Ammon's horn (tissue), 1 donor: Measurements from ENCODE around the gene ABLIM2.
"Not testable (repeated sequence)": the region's sequence is repeated elsewhere in the genome, so short reads cannot be mapped to it uniquely, and the experiment has no call there.

Source experiments
- DNase-seq: peaks from one replicate; pipeline ENCODE4 v3.0.0-alpha.2; 2016; ENCODE audit warnings: low spot score

The ABLIM2 gene

DNA sequence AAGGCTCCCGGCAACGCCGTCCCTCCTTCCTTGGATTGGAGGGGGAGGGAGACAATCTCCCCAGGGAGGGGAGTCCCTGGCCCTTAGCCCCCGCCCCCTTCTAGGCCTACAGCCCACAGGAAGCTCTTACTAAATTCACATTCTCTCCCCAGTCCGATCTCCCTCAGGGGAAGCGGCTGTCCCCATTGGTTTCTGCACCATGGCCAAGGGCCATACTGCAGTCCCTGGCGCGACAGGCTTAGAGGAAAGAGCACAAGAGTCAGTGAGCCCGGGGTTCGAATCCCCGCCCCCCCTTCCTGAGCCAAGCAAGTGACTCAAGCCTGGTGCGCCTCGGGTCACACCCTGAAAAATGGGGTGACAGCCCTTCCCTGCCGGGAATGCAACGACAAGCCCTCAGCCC lies 1.1 kb downstream of the ABLIM2 start:
- DNase-seq: no peak

DNA sequence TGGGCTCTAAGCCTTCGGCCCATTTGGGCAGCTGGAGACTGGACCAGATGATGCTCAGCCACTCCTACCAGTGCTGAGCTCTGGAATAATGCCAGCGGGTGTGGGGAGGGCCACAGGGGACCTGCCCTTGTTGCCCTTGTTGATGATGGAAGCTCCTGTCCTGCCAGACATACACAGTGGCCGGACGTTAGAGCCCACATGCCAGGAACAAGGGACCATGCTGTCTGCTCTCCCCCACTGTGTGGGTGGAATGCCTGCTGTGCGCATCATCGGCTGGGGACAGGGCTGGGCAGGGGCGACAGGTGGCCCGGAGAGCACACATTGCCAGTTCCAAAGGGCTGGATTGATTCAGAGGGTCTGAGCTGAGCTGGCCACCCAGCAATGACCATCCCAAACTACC lies 2.0 kb downstream of the ABLIM2 start:
- DNase-seq: no peak

DNA sequence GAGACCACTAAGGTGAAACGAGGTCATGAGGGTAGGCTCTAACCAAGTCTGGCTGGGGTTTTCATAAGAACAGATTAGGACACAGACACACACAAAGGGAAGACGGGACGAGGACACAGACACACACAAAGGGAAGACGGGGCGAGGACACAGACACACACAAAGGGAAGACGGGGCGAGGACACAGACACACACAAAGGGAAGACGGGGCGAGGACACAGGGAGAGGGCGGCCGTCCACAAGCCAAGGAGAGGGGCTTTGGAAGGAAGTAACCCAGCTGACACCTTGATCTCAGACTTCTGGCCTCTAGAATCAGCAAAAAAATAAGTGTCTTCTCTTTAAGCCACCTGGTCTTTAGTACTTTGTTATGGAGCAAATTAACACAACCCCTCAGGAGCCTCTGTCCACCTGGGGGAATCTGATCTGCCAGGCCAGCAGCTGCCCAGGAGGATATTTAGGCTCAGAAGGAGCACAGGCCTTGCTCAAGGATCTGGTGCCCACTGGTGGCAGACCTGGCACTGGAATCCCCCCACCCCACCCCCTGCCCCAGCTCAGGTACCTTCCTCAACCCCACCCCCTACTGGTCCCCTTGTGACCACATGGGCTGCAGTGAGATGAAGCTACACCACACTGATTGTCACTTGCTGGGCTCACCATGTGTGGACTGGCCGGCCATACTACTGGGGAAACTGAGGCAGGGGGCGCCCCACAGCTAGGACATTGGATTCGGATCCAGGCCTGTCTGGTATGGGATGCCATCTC lies 2.8 kb downstream of the ABLIM2 start:
- no peak for DNase-seq

DNA sequence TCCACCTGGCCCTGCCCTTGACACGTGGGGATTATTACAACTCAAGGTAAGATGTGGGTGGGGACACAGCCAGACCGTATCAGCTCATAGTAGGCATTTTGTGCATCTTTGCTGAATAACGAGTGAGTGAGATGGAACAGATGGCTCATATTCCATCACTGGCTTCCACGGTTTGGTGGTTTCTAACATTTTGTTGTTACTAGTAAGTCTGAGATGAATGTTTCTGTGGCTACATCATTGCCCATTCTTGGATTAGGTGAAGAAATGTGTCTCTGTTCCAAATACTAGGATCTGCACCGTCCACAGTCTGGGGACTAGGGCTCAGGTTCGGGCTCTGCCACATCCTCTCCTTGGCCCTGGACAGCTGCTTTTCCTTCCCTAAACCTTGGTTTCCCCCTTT lies 3.6 kb downstream of the ABLIM2 start:
- no peak for DNase-seq

DNA sequence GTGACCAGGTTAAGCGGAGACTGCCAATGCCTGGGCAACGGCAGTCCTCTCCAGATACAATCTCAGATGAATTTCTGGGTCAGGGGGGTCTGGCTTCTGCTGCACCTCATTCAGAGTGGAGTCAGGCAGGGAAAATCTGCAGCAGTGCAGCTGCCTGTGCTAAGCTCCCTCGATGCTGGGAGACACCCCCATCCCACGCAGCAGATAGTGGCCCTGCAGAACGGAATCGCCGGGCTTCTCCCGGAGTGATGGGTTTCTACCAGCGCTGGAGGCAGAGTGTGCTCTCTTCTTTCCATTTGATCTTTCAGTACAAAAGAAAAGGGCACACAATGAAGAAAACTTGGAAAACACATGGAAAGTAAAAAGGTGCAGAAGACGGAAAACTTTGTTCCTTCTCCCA lies 5.2 kb downstream of the ABLIM2 start:
- DNase-seq: no peak

DNA sequence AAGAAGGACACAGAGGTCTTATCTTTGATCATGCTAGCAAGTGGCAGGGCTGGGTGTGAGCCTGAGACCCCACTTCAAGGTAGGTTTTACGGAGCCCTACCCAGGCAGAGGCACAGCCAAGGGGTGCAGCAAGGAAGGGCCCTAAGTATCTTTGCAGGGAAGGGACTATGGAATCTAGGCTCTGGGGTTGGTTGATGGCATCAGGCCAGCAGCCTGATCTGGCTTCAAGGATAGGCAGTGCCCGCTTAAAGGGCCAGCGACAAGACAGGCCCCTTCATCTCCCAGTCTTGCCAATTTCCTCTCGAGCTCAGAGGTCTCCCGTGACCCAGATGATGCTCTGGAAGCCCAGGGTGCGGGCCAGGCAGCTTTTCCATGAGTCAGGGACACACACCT lies 5.8 kb downstream of the ABLIM2 start:
- DNase-seq: no peak

DNA sequence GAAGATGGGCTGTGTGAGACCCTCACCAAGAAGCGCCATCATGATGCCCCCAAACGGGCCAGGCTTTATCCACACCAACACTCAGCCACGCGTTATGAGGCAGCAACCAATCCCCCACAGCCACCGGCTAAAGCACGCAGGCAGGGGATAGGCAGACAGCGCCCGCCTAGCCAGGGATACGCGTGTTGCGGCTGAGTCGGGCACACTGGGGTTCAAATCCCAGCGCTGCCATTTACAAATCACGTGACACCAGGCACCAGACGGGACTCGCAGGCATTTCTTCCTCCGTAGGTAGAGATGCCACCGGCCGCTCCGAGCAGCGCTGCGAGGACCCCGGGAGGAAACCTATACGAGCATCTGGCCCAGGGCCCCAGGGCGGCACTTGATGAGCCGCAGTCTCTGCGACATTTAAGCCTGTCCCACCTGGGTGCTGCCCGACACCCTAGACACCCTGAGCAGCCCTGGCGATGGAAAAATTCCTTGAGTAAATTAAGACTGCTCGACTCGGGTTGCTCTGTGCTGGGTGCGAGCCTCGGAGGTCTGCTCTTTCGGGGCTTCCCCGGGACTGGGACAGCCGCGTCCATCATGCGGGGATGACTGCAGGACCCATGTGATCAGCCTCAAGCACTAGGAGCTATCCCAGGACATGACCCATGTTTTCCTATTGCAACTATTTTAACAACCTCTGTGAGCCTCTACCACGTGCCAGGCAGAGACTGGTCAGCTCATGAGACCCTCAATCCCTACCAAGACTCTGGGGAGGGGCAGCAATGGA lies 6.3 kb downstream of the ABLIM2 start:
- DNase-seq: no peak

DNA sequence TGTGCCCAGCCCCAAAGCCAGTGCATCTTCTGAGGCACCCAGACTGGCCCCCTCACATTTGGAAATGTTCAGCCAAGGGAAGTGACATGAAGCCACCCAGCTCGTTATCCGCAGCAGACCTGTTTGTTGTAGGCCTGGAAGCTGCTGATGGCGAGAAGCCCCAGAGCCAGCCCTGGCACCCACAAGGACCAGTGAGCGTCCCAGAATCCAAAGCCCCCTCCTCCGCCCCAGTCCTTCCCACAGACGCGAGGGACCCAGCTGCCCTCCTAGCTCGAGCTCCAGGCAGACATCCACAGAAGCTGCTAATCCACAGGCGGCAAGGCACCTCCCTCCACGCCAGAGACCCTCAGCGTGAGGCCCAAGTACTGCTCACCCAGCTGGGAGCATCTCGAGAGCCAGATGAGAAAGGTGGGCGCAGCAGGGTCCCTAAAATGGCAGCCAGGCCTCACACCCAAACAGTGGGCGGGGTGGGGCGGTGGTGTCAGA lies 7.4 kb downstream of the ABLIM2 start:
- no peak for DNase-seq

DNA sequence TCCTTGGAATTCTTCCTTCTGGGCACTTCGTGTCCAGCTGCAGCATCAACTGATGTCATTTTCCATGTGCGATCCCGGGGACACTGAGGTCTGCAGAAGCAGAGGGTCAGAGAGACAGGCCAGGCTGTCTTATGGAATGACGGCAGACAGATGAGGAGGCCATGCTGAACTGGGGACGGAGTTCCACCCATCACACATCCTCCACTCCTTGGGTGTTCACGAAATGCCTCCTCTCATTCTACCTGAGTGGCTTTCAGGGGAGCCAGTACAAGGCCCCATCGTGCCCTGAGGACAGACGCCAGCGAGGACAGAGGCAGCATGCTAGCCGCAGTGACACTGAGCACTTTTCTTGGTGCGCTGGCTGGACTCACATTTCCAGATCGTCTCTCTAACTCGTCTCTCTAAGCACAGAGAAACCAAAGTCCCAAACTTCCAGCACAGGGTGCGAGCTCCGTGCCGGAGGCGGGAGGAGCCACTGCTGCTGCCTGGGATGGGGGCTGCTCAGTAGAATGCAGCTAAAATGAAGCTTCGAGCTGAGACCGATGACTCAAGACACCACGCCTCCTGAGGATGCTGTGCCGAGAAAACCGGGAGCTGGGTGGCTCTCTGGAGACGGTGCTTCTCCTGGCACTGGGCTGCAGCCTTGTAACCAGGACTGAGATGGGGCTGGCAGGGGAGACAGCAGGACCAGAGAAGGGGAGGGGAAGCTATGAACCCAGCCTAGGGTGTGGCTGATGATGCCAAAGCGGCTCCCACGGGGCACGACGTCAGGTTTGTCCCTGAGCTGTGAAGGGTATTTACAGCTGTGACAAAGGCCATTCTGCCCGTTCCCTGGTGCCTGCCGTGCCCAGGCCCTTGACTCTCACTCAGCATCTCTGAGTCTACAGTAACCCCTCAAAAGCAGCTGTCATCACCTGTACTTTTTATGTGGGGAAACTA lies 8.2 kb downstream of the ABLIM2 start:
- DNase-seq: no peak

DNA sequence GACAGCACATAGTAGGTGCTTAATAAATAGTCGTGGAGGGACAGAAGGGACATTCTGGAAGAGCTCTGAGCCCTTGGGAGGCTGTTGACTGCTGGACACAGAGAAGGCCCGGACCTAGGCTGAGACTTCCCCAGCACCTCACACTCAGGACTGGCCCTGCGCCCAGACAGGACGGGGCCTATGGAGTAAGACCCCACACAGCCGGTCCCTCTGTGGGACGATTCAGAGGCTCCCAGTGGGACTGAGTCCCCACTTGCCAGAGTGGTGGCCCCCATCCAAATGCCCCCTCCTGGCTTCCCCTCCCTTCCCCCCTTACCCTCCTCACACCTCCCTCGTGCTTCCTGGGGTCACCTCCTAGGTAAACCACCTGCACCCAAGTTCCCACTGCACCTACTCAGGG lies 8.9 kb downstream of the ABLIM2 start:
- DNase-seq: no peak

DNA sequence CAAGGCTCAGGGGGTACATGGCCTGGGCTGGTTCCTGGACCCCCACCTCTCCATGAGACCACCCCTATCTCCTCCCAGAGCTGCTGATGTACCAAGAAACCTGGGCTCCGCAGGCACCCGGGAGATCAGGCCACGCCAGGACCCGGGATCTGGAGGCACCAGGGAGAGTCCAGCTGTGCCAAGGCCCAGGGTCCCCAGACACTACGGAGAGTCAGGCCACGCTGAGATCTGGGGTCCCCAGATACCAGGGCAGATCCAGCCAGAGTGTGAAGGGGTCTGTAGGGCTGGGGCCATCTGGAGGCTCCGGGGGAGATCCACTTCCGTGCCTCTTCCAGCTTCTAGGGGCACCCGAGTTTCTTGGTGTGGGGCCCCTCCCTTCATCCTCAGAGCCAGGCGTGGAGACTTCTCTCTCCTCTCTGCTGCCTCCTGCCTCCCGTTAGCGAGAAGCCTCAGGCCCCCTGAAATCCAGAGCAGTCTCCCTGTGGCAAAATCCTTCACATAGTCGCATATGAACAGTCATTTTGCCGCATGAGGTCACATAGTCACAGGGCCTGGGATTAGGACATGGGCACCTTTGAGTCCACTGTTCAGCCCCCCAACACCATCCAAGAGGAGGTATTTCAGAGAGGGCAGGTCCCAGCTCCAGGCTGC lies 9.7 kb downstream of the ABLIM2 start:
- DNase-seq: no peak

DNA sequence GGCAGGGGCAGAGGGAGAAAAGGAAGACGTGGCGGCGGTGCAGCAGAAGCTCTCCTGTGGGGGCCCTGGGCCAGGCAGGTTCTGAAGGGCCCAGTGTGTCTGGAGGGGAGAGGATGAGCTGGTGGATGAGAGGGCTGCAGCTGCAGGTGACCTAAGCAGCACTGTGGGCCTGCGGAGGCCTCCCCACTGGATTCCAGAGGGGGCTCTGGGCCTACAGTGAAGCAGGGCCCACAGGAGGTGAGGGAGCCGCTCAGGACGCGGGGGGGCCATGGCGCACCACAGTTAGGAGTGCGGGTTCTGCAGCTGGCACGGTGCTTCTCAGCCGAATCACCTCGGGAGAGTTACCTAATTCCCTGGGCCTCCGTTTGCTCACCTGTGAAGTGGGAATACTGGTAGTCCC lies 10.5 kb downstream of the ABLIM2 start:
- no peak for DNase-seq

DNA sequence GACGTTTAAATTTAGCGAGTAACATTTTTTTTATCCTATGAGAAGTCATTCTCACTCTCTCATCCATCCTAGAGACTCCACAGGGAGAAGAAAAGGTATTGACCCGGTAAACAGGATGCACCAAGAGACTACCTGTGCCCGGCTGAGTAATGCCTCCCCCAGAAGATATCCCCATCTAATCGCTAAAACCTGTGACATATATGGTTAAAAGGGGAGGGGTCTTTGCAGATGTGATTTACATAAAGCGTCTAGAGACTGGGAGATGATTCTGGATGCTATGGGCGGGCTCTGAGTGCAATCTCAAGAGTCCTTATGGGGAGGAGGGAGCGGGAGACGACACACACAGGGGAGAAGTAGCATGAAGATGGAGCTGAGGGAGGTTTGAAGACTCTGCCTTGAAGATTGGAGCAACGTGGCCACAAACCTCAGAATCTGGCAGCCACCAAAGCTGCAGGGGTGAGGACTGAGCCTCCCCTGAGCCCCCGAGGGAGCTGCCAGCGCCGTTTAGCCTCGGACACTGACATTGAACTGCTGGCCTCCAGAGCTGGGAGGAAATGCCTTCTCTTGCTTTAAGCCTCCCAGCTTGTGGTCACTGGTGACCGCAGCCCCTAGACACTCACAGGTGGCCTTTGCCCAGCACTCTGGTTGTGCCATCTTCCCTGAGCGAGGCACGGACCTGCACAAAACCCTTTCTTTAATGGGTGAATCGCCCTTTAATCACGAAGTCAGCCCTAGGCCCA lies 11.2 kb downstream of the ABLIM2 start:
- no peak for DNase-seq

DNA sequence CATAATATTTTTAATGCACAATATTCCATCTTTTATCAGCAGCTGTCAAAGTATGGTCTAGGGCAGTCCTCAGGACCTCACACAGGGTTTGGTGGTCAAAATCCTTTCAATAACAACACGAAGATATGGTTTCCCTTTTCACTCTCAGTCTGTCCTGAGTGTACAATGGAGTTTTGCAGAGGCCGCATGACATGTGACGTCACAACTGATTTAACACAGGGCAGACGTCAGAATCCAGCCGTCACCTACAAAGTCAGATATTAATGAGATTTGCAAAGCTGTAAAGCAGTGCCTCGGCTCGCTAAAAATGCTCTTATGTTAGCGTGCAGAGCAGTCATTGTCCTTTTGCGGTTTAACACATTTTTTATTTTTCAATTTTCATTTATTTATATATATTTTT lies 12.5 kb downstream of the ABLIM2 start:
- DNase-seq: no peak

DNA sequence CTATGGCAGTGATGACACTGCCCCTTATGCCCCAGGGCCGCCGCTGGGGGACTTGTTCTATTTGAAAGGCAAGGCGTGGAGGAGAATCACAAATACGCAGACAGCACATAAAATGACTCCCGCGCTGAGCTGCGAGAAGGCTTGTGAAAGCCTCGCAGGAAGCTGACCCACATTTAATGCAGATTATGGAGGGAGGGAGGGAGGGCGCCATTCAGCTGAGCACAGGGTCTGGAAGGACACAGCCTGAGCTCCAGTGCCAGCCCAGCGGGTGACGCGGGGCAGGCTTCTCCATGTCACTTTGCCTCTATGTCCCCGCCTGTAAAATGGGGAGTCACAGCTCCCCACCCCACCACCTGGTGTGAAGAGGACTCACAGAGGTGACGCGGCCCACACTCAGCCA lies 14.3 kb downstream of the ABLIM2 start:
- peak; percentile 54 for DNase-seq

DNA sequence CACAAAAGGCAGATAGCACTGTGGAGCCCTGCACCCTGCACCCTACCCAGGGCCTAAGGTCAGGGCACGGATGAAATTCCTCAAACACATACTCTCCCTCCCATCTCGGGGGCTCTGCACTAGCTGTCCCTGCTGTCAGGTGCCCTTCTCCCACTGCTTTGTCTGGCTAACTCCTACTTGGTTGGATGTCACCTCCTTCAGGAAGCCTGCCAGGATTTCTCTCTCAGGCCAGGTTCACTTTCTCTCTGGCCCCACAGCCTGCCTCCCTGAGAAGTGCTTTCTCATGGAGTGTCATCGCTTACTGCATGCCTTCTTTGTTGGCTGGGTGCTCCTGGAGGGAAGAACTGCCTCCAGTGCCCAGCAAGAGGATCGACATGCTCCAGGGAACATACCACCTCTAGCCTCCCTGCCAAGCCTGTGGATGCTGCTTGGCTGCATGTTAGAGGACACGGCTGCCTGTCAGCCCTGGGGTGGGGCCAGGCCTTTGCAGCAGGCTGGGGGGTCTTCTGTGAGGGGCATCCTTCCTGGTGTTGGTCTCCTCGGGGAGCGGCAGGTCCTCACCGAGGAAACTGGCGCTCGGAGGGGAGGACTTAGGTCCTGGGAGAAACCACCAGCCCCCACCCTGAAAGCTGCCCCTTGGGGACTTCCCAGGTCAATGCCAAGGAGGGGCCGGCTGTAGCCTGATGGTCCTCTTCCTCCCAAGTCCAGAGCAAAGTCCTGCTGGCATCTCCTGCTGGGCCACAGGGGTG lies 15.0 kb downstream of the ABLIM2 start:
- no peak for DNase-seq

DNA sequence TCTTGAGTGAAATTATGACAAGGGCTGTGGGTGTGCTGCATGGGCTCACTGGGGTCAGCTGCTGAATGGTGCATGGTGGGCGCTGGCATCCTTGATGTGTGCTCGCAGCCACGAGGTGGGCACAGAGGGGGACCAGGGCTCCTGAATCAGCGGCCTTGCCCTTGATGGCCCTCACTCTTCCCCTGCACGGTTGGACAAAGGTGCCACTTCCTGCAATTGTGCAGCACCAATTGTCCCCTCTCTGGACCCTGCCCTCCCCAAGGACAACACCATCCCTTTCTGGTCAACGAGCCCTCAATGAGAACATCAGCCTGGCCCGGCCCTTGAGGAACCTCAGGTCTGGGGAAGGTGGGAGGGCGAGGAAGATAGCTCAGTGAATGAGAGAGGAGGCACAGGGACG lies 16.1 kb downstream of the ABLIM2 start:
- DNase-seq: no peak

DNA sequence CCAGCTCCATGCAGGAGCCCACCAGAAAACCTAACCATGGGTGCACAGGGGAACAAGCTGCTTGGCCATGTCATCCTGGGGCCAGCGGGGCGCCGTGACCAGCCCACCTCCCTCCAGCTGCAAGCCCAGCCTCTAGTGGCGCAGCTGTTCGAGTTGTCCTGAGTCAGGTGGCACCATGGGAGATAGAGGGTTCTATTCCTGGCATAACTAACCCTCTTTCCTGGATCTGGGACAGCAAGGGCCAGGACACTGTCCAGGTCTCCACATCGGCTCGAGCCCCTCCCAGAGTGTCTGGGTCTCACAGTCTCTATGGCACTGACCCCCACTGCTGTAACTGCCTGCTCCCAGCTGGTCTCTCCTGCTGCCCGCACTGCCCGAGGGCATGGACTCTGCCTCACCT lies 16.7 kb downstream of the ABLIM2 start:
- no peak for DNase-seq

DNA sequence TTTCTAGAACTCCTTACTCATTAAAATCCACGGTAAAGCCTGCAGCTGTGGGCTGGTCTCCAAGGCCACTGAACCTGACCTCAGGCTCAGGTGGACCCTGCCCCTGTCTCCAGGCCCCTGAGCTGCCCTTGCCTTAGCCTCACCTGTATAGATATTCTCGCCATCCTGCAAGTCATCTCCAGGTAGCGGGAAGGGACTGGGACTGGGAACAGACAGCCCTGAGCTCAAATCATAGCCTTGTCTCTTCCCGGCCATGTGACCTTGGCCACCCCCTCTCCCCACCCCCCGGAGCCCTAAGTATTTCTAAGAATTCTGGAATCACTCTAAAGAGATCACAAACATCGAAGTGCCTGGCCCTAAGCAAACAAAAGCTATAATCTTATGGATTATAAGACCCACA lies 17.7 kb downstream of the ABLIM2 start:
- no peak for DNase-seq

DNA sequence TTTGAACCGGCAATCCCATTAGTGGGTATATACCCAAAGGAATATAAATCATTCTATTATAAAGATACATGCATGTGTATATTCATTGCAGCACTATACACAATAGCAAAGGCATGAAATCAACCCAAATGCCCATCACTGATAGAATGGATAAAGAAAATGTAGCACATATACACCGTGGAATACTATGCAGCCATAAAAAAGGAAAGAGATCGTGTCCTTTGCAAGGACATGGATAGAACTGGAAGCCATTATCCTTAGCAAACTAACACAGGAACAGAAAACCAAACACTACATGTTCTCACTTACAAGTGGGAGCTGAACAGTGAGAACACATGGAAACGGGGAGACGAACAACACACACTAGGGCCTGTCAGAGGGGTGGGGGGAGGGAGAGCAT lies 18.9 kb downstream of the ABLIM2 start:
- DNase-seq: not testable (repeated sequence)
